Skin of body (tissue), 2 donors: ENCODE measurements around the gene UVRAG. TPM values are rescaled to one million over a fixed set of nuclear protein-coding genes. Genes with fewer than 3 reads are reported as not detected.
A peak's percentile ranks its signal among the peaks of the same experiment; 100 is the strongest.

ENCODE experiments used
- DNase-seq: peaks from one replicate; lab custom pipeline; 2025; lab: John Stamatoyannopoulos, UW
- total RNA-seq: library from RNA; depleted of rRNA; stranded (reverse); fragments of >200 nt; gene quantifications from one replicate; pipeline ENCODE4 v1.2.3, GENCODE V29; 2014

The UVRAG gene
- total RNA-seq, 1 donor from 2014 or later, result 28.5 TPM

GRCh38 chr11:76160856-76161255, 345.8 kb downstream of the UVRAG start:
- no peak for DNase-seq

- DNase-seq, result peak; percentile 84
These were observed 346.4 kb downstream of the UVRAG start for GRCh38 chr11:76161261-76161961.

GRCh38 chr11:76162336-76163288, 347.6 kb downstream of the UVRAG start:
- DNase-seq, result no peak

- no peak for DNase-seq
These were observed 348.4 kb downstream of the UVRAG start for GRCh38 chr11:76163289-76163880.

GRCh38 chr11:76164081-76164480, 349.1 kb downstream of the UVRAG start:
- DNase-seq, result no peak

GRCh38 chr11:76164861-76165751, 350.1 kb downstream of the UVRAG start:
- DNase-seq, result no peak

- no peak for DNase-seq
These were observed 351.3 kb downstream of the UVRAG start for GRCh38 chr11:76166314-76166713.

GRCh38 chr11:76167590-76167989, 352.6 kb downstream of the UVRAG start:
- DNase-seq, result peak; percentile 48

- no peak for DNase-seq
These were observed 354.5 kb downstream of the UVRAG start for GRCh38 chr11:76169473-76169896.

GRCh38 chr11:76170468-76170867, 355.5 kb downstream of the UVRAG start:
- no peak for DNase-seq

- no peak for DNase-seq
These were observed 357.6 kb downstream of the UVRAG start for GRCh38 chr11:76172583-76172982.

- no peak for DNase-seq
These were observed 358.7 kb downstream of the UVRAG start for GRCh38 chr11:76173663-76174062.

GRCh38 chr11:76174330-76174729, 359.3 kb downstream of the UVRAG start:
- no peak for DNase-seq

GRCh38 chr11:76175783-76176182, 360.8 kb downstream of the UVRAG start:
- peak; percentile 49 for DNase-seq

GRCh38 chr11:76176463-76176862, 361.5 kb downstream of the UVRAG start:
- DNase-seq, result no peak

GRCh38 chr11:76177250-76177686, 362.3 kb downstream of the UVRAG start:
- no peak for DNase-seq

- no peak for DNase-seq
These were observed 364.1 kb downstream of the UVRAG start for GRCh38 chr11:76179147-76179546.

- DNase-seq, result no peak
These were observed 366.4 kb downstream of the UVRAG start for GRCh38 chr11:76181371-76181770.

GRCh38 chr11:76184551-76184993, 369.6 kb downstream of the UVRAG start:
- no peak for DNase-seq

- DNase-seq, result no peak
These were observed 370.5 kb downstream of the UVRAG start for GRCh38 chr11:76185511-76185910.

GRCh38 chr11:76185931-76186401, 371.0 kb downstream of the UVRAG start:
- DNase-seq, result peak; percentile 58
